ENCODE results near the gene LPO.

- TF ChIP-seq, protein P1, sequence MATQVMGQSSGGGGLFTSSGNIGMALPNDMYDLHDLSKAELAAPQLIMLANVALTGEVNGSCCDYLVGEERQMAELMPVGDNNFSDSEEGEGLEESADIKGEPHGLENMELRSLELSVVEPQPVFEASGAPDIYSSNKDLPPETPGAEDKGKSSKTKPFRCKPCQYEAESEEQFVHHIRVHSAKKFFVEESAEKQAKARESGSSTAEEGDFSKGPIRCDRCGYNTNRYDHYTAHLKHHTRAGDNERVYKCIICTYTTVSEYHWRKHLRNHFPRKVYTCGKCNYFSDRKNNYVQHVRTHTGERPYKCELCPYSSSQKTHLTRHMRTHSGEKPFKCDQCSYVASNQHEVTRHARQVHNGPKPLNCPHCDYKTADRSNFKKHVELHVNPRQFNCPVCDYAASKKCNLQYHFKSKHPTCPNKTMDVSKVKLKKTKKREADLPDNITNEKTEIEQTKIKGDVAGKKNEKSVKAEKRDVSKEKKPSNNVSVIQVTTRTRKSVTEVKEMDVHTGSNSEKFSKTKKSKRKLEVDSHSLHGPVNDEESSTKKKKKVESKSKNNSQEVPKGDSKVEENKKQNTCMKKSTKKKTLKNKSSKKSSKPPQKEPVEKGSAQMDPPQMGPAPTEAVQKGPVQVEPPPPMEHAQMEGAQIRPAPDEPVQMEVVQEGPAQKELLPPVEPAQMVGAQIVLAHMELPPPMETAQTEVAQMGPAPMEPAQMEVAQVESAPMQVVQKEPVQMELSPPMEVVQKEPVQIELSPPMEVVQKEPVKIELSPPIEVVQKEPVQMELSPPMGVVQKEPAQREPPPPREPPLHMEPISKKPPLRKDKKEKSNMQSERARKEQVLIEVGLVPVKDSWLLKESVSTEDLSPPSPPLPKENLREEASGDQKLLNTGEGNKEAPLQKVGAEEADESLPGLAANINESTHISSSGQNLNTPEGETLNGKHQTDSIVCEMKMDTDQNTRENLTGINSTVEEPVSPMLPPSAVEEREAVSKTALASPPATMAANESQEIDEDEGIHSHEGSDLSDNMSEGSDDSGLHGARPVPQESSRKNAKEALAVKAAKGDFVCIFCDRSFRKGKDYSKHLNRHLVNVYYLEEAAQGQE (IDR thresholded peaks at IDR 0.05; ENCODE audit: insufficient read depth in 1 of 2, low read depth in 2 of 2, low read length in 2 of 2): no peak
- no peak for TF ChIP-seq POLR2AphosphoS5 (IDR thresholded peaks at IDR 0.05; ENCODE audit: low read depth, low read length)
- TF ChIP-seq SIN3A (IDR thresholded peaks at IDR 0.05; ENCODE audit: borderline replicate concordance, insufficient read depth, low read length): no peak
- no peak for TF ChIP-seq TAF1 (IDR thresholded peaks at IDR 0.05; ENCODE audit: borderline replicate concordance, insufficient read depth, low read length)
- TF ChIP-seq FOXP2 (optimal IDR thresholded peaks at IDR 0.05; ENCODE audit: borderline replicate concordance, extremely low read depth, extremely low read length, insufficient read depth): no peak
Observed at GRCh38 chr17:58312829-58313228, 74.4 kb downstream of the LPO start.

Data from PFSK-1 (cell line).